Stimulated activated CD4-positive, alpha-beta T cell treated with anti-CD3 and anti-CD28 coated beads, Interleukin-2, amount 100 ng/mL, for 4 hours (primary cell): ENCODE results near the gene MBD2.
"Not testable (repeated sequence)": the region's sequence is repeated elsewhere in the genome, so short reads cannot be mapped to it uniquely, and the experiment has no call there.

Source experiments
- DNase-seq: peaks from one replicate; pipeline ENCODE4 v3.0.0-alpha.2; 2020; ENCODE audit warnings: low read depth

Gene MBD2

GRCh38 chr18:54238173-54238936 is 13.9 kb upstream of the MBD2 start:
- no peak for DNase-seq

DNA sequence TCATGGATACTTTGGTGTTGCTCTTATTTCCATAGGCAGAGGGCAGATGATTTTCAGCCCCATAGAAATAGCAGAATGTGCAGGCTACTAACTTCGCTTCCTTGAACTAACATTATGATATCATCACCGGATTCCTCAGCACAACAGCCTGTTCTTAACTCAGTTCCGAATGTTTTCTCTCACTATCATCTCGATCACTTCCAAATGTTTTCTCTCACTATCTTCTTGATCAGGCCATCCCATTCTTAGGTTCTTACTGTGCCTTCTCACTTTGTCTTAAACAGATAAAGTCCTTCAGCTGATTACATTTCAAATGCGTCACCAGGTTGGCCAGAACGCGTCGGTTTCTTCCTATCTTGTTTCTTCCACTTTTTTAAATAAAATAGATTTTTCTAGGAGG is 11.4 kb upstream of the MBD2 start:
- no peak for DNase-seq

DNA sequence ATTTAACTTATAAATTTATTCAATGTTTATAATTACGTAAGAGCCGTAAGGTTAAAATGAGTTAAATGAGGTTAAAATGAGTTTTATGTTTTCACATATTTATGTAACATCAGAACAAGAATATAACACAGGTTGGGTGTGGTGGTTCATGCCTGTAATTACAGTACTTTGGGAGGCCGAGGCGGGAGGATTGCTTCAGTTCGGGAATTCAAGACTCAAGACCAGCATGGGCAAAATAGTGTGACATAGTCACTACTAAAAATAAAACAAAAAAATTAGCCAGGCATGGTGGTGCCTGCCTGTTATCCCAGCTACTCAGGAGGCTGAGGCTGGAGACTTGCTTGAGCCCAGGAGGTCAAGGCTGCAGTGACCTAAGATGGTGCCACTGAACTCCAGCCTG is 9.3 kb upstream of the MBD2 start:
- DNase-seq: no peak

- no peak for DNase-seq
Measured at GRCh38 chr18:54233228-54233625, 8.8 kb upstream of the MBD2 start.

DNA sequence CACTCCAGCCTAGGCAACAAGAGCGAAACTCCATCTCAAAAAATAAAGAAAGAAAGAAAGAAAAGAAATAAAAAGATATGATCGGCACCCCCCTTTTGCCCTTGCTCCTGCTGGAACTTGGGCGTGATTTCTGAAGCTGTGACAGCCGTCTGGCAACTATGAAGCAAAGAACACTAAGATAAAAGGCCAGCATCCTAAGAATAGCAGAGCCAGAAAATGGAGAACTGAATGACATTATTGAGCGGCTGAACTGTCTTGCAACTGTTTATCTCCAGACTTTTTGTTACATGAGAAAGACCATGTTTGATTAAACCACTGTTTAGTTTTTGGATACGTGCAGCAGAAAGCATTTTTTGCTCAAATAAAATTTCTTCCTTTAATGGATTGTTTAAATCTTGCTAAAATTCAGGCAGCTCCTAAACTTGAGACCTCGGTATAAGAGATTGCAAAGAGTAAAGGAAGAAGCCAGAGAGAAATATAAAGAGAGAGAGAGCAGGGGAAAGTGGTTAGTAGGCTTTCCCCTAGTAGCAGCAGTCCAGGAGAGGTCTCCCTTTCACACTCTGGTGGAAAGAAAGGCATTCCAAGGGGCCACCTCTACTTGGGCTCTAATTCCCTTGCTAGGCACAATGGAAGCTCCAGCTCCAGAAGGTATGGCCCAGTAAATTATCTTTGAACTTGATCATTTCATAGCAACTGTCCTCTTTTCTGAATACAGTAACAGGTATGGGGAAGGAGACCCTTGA is 8.2 kb upstream of the MBD2 start:
- no peak for DNase-seq

DNA sequence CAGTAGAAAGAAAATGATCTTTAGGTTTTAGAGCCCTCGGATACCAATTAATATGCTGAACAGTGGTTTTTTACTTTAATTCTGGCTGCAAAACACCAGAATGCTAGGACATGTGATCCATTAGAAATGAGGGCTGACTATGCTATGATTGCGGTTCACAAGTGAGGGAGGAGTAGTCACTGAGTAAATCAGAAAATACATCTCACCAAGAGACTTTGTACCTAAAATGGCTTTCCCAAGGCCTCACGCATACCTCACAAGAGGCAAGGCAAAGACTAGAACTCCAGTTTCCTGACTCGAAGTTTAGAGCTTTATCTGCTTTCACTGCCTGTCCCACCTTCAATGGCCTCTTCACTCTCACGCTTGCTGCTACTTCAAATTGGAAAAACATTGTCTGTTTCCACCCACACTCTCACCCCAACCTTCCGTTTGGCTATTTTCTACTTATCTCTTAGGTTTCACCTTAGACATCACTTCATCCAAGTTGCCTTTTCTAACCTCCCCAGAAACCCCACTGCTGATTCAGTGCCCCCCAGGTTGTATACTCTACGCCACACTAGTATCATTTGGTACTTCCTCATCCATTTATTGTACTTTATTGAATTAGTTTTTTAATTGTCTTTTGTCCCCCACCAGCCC is 5.1 kb upstream of the MBD2 start:
- DNase-seq: no peak

DNA sequence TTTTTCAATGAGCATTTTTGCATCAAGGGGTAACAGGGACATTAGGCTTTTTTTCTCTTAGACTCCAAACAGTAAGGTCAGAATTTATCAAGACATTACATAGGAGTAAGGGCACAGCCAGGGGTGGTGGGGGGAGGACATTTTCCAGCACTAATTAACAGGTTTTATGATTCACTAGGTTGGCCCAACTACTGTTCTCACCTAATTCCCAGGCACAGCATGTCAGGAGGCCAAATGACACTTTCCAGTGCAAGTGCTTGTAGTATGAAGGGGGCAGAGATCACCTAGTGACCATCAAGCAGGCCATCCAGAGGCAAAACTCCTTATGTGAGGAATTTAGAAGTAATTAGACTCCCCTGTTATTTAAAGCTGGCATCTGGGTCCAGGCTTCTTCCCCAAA is 3.9 kb upstream of the MBD2 start:
- DNase-seq: no peak

DNA sequence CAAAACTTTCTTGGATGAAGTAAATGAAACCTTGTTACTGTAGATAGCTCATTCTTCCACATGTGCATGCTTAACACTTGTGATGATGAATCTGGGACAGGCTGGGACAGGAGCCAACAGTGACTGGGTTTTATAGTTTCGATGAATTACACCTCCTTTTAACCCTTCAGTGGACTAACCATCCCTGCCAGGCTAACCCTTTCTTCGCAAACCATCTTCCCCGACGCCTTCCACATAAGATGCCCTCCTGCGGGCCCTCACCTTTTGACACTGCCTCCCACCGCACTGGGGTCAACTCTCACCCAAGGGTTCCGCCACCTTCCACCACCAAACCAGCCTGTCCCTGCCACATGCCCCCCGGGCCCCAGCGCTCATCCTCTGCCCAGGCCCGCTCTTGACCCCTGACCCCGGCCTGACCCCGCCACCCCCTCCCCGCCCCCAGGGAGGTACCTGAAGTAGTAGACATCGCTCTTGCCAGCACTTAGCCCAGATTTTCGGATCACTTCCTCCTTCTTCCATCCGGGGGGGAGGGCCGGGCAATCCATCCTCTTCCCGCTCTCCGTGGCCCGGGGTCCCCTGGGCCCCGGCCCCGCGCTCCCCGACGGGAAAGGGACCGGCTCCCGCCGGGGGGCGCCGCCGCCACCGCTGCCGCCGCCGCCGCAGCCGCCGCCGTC is 764 bp downstream of the MBD2 start:
- peak; percentile 26 for DNase-seq

- peak; percentile 30 for DNase-seq
Measured at GRCh38 chr18:54222922-54223567, 1.4 kb downstream of the MBD2 start.

GRCh38 chr18:54220406-54220805 is 4.1 kb downstream of the MBD2 start:
- no peak for DNase-seq

- not testable (repeated sequence) for DNase-seq
Measured at GRCh38 chr18:54218803-54219202, 5.7 kb downstream of the MBD2 start.

GRCh38 chr18:54218299-54218698 is 6.2 kb downstream of the MBD2 start:
- no peak for DNase-seq

- no peak for DNase-seq
Measured at GRCh38 chr18:54217624-54218023, 6.8 kb downstream of the MBD2 start.

DNA sequence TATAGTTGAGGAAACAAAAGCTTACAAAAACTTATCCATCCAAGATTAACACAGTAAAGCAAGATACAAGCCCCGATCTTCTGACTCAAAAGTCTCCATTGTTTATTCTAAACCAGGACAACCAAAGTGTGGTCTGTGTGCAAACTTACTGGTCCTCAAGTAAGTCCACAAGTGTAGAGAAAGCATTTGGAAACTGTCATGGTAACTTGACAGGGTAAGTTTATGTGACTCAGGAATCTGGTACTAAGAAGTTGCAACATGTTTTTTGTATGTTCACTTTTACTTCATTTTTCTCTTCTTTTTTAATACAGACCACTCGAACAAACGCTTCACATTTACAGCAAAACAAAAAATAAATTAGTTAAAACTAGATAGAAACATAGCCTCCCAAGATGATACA is 9.4 kb downstream of the MBD2 start:
- DNase-seq: no peak

DNA sequence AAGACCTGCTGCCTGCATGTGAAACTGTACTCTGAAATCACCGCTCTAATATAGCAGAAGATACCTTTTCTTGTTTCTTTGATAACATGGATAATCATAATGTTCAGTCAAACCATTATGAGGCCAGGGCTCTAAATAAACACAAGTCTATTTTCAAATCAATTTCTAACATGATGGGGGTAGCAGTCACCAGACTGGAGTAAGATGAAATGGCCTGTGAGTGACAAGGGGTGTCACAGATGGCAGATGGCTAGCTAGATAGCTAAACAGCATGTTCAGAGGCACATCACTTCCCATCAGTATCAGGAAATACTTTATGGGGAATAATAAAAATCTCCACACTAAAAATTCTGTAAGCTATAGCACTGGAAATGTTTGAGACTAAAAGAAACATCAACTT is 14.0 kb downstream of the MBD2 start:
- no peak for DNase-seq

DNA sequence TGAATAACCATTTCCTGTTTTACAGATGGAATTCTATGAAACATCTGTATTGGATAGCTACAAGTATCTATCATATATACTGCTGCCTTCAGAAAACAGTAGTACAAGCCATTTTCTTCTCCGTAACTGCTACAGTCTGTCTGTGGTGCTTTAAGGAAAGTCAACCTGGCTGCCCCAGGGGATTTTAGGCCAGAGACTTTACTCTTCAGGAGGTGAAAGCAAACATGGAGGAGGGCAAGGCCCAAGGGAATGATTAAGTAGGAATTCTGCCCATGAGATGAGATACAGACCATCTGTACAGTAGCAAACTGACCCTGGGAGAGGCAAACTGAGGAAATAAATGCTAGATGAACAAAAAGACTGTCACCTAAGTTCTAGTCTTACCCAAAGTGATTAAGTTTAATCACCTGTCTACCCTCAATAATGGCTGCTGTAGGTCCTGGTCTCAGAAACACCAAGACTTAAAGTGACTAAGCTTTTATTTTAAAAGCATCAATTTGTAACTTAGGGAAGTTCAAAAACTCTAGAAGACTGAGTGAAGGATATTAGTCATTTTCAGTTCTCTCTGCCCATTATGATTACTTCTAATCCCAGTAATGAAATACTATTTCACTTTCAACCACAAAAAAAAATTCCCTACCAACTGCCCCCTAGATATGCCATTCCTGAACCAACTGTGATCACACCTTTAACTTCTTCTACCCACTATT is 14.8 kb downstream of the MBD2 start:
- no peak for DNase-seq

DNA sequence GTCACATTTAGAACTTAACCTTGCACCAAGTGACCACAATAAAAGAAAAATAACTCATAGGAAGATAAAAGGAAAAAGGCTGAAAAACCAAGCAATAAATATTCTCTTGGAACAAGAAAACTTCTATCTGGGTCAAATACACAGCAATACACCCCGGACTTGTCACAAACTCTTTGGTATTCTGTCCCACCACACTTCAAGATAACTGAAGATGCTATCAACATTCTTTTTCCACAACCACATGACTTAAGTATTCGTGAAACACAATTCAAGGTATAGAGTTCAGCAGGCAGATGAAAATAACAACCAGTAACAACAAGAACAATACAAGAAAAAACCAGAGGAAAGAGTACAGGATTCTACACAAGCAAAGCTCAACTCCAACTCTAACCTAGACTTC is 18.0 kb downstream of the MBD2 start:
- DNase-seq: no peak

GRCh38 chr18:54205959-54206358 is 18.5 kb downstream of the MBD2 start:
- no peak for DNase-seq

DNA sequence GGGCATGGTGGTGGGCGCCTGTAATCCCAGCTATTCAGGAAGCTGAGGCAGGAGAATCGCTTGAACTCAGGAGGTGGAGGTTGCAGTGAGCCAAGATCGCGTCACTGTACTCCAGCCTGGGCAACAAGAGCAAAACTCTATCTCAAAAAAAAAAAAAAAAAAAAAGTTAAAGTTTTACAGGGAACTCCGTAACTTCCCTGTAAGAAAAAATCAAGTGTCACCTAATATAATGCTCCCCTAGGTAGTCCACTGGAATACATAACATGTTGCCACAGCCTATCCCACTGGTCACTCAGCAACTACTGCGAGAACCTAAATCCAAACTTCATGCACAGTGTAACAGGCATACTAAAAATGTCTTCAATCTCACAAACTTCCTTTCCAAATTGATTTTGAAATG is 19.0 kb downstream of the MBD2 start:
- DNase-seq: not testable (repeated sequence)

GRCh38 chr18:54204883-54205282 is 19.6 kb downstream of the MBD2 start:
- DNase-seq: no peak

DNA sequence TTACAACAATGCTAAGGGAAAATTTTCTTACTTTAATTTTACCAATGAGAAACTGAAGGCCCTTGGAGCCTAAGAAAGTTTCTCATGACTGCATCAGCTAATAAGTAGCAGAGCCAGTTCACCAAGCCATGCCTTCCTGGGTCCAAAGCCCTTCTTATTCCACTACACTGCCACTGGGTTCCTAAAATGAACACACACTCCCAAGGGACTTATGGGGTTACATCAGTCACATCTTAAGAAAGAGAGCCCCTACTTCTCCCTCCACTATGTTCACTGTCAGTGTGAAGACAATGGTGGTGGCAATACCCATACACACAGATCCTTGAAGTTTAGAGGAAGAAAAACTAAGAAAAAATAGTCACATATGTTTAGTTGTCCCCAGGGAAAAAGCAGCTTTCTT is 20.6 kb downstream of the MBD2 start:
- DNase-seq: no peak

DNA sequence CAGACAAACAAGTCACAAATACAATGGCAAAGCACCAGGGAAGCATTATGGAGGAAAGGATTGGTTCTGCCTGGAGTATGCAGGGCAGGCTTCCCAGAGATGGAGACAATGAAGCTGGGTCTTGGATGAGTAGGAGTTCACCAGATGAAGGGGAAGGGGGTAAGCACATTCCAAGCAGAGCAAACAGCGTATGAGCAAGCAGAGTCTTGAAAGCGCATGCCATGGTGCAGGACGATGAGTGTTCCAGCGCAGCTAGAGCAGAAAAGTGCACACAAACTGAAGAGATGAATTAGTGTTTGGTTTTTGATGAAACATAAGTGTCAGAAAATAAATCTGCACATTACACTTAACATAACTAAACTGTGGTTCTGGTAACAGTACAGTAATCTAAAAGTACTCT is 21.6 kb downstream of the MBD2 start:
- no peak for DNase-seq
